Erythroblast (primary cell): ENCODE measurements around the gene SLC18B1.

Source experiments
- GATA1 ChIP-seq: IDR thresholded peaks from 2 replicates; pipeline ENCODE4 v1.6.1; 2011; ENCODE audit warnings: low read depth, mild to moderate bottlenecking, control low read depth, low read length, moderate library complexity
- POLR2A ChIP-seq: IDR thresholded peaks from 2 replicates; pipeline ENCODE4 v1.6.1; 2011; ENCODE audit warnings: mild to moderate bottlenecking, low read length

- peak; percentile 57 for TF ChIP-seq POLR2A
- TF ChIP-seq GATA1 = no peak
Observed at GRCh38 chr6:132817554-132818403, 19.3 kb upstream of the SLC18B1 start.
